ENCODE results near the gene CALD1.

DNA sequence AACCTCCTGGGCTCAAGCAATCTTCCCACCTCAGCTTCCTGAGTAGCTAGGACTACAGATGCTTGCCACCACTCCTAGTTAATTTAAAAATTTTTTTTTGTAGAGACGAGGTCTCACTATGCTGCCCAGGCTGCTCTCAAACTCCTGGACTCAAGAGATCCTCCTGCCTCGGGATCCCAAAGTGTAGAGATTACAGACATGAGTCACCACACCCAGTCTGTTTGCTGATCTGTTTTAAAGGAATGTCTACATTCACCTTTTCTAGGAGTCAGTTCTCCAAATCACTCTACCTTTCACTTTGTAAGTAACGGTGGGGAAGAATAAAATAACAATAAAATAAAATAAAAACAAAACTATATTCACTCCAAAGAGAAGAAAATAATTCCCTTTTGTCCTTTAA lies 120.3 kb downstream of the CALD1 start:
- TF ChIP-seq, protein P1, sequence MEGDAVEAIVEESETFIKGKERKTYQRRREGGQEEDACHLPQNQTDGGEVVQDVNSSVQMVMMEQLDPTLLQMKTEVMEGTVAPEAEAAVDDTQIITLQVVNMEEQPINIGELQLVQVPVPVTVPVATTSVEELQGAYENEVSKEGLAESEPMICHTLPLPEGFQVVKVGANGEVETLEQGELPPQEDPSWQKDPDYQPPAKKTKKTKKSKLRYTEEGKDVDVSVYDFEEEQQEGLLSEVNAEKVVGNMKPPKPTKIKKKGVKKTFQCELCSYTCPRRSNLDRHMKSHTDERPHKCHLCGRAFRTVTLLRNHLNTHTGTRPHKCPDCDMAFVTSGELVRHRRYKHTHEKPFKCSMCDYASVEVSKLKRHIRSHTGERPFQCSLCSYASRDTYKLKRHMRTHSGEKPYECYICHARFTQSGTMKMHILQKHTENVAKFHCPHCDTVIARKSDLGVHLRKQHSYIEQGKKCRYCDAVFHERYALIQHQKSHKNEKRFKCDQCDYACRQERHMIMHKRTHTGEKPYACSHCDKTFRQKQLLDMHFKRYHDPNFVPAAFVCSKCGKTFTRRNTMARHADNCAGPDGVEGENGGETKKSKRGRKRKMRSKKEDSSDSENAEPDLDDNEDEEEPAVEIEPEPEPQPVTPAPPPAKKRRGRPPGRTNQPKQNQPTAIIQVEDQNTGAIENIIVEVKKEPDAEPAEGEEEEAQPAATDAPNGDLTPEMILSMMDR (IDR thresholded peaks at IDR 0.05; ENCODE audit: insufficient read depth, low read length, poor library complexity, severe bottlenecking): no peak
- no peak for TF ChIP-seq EZH2phosphoT487 (conservative IDR thresholded peaks at IDR 0.05; ENCODE audit: low read length)

Data from SU-DHL-6 (cell line).